H1 (cell line): ENCODE data around the gene IL36RN. TPM values are rescaled to one million over a fixed set of nuclear protein-coding genes. Genes with fewer than 3 reads are reported as not detected.

Experiments
- CTCF ChIA-PET: fragments of 300-600 bp; sonication (Branson Sonifier 250); formaldehyde crosslinking; loops from one replicate; lab custom pipeline; 2021; ENCODE audit not compliant: partially characterized antibody; lab: Charles Lee
- POLR2A ChIA-PET: fragments of 300-600 bp; sonication (Branson Sonifier 250); formaldehyde crosslinking; loops from one replicate; lab custom pipeline; 2021; ENCODE audit warnings: inconsistent platforms; ENCODE audit not compliant: partially characterized antibody; lab: Charles Lee
- DNase-seq, 2 experiments: peaks; one replicate each; pipeline versions ENCODE4 v3.0.0 to v3.0.0-alpha.2; 2010 to 2022; ENCODE audit warnings: low spot score in 2 of 2, low read depth in 1 of 2, mixed read lengths in 1 of 2
- FAIRE-seq: peaks from 2 replicates; lab custom pipeline; 2011; peaks lifted over from hg19 to GRCh38; lab: Jason Lieb, UNC
- H2AFZ ChIP-seq: 2 replicates; pipeline ENCODE4 v1.8.1; 2012; ENCODE audit warnings: low read length, inconsistent platforms
- H2AK5ac ChIP-seq: 2 replicates; pipeline ENCODE4 v1.6.1; 2013; ENCODE audit warnings: low read depth, low read length
- H2BK120ac ChIP-seq: replicated peaks from 2 replicates; pipeline ENCODE3; 2013; ENCODE audit warnings: low read depth, low read length, inconsistent platforms
- H2BK12ac ChIP-seq: 2 replicates; pipeline ENCODE4 v1.6.1; 2013; ENCODE audit warnings: low read depth, low read length
- H2BK15ac ChIP-seq: 2 replicates; pipeline ENCODE4 v1.6.1; 2013; ENCODE audit warnings: low read length
- H2BK20ac ChIP-seq: 2 replicates; pipeline ENCODE4 v1.6.1; 2013; ENCODE audit warnings: low read length
- H2BK5ac ChIP-seq: 2 replicates; pipeline ENCODE4 v1.6.1; 2013; ENCODE audit warnings: low read depth, low read length
- H3K14ac ChIP-seq: 2 replicates; pipeline ENCODE4 v1.6.1; 2013; ENCODE audit warnings: inconsistent platforms; ENCODE audit not compliant: insufficient read length
- H3K18ac ChIP-seq: 2 replicates; pipeline ENCODE4 v1.6.1; 2013; ENCODE audit warnings: low read length; ENCODE audit errors: extremely low read depth
- H3K23ac ChIP-seq: 2 replicates; pipeline ENCODE4 v1.6.1; 2013; ENCODE audit warnings: inconsistent platforms; ENCODE audit not compliant: insufficient read length
- H3K23me2 ChIP-seq: 2 replicates; pipeline ENCODE4 v1.6.1; 2013; ENCODE audit warnings: low read depth, low read length
- H3K27ac ChIP-seq: 2 replicates; pipeline ENCODE4 v1.6.1; 2011; ENCODE audit warnings: low read depth, low read length, inconsistent platforms
- H3K27me3 ChIP-seq, 4 experiments: replicated peaks in 1 of 4; 1 replicate in 1 of 4; 2 replicates in 3 of 4; pipeline versions ENCODE4 v1.6.1 to v1.8.1; 2011 to 2013; ENCODE audit warnings: low read length in 3 of 4, mild to moderate bottlenecking in 3 of 4, inconsistent platforms in 2 of 4, mixed read lengths in 2 of 4, moderate library complexity in 1 of 4; ENCODE audit not compliant: control insufficient read depth in 3 of 4, insufficient read depth in 3 of 4; ENCODE audit errors: extremely low read depth in 1 of 4
- H3K36me3 ChIP-seq, 4 experiments: 2 replicates each; pipeline versions ENCODE4 v1.6.1 to v1.8.1; 2011 to 2013; ENCODE audit warnings: mild to moderate bottlenecking in 4 of 4, low read length in 3 of 4, moderate library complexity in 2 of 4, control low read depth in 1 of 4, inconsistent platforms in 1 of 4; ENCODE audit not compliant: insufficient read depth in 4 of 4, control insufficient read depth in 2 of 4
- H3K4ac ChIP-seq: replicated peaks from 2 replicates; pipeline ENCODE3; 2013; ENCODE audit warnings: low read length, low read depth, mixed read lengths, inconsistent platforms; ENCODE audit not compliant: insufficient read length
- H3K4me1 ChIP-seq, 4 experiments: replicated peaks in 1 of 4; 1 replicate in 1 of 4; 2 replicates in 3 of 4; pipeline versions ENCODE4 v1.6.1 to v1.8.1; 2011 to 2013; ENCODE audit warnings: low read length in 3 of 4, inconsistent platforms in 2 of 4, mixed read lengths in 1 of 4; ENCODE audit not compliant: insufficient read depth in 4 of 4, control insufficient read depth in 3 of 4
- H3K4me2 ChIP-seq, 2 experiments: 2 replicates each; pipeline versions ENCODE4 v1.6.1 to v1.8.1; 2011 to 2013; ENCODE audit warnings: low read depth in 2 of 2, low read length in 2 of 2, control low read depth in 1 of 2, inconsistent platforms in 1 of 2, mild to moderate bottlenecking in 1 of 2; ENCODE audit not compliant: insufficient read depth in 1 of 2
- H3K4me3 ChIP-seq, 4 experiments: fragments of 200-600, 300-600 bp in 1 of 4; sonication (generic), shearing (Covaris generic), sonication (Bioruptor Twin) in 1 of 4; 2 replicates each; pipeline versions ENCODE4 v1.5.1 to v1.8.1; 2011 to 2016; ENCODE audit warnings: low read length in 4 of 4, low read depth in 3 of 4, control low read depth in 2 of 4, inconsistent platforms in 2 of 4, mild to moderate bottlenecking in 2 of 4, mixed read lengths in 1 of 4, moderate library complexity in 1 of 4; ENCODE audit not compliant: insufficient read depth in 2 of 4; ENCODE audit errors: extremely low read depth in 1 of 4
- H3K56ac ChIP-seq: replicated peaks from 2 replicates; pipeline ENCODE3; 2013; ENCODE audit warnings: low read depth, mild to moderate bottlenecking, mixed read lengths, low read length, inconsistent platforms; ENCODE audit not compliant: insufficient read length
- H3K79me1 ChIP-seq: 2 replicates; pipeline ENCODE4 v1.6.1; 2013; ENCODE audit warnings: low read depth, low read length, control low read depth
- H3K79me2 ChIP-seq, 2 experiments: 2 replicates each; pipeline versions ENCODE4 v1.6.1 to v1.8.1; 2012 to 2013; ENCODE audit warnings: low read length in 2 of 2, mild to moderate bottlenecking in 2 of 2, inconsistent platforms in 1 of 2; ENCODE audit not compliant: insufficient read depth in 2 of 2, control insufficient read depth in 1 of 2
- H3K9ac ChIP-seq, 4 experiments: replicated peaks in 1 of 4; 1 replicate in 1 of 4; 2 replicates in 3 of 4; pipeline versions ENCODE4 v1.6.1 to v1.8.1; 2011 to 2013; ENCODE audit warnings: low read depth in 3 of 4, low read length in 3 of 4, control low read depth in 2 of 4, mild to moderate bottlenecking in 2 of 4, moderate library complexity in 2 of 4, inconsistent platforms in 1 of 4; ENCODE audit errors: extremely low read depth in 1 of 4
- H3K9me3 ChIP-seq, 2 experiments: 2 replicates each; pipeline versions ENCODE4 v1.6.1 to v1.8.1; 2012 to 2013; ENCODE audit warnings: mild to moderate bottlenecking in 2 of 2, moderate library complexity in 2 of 2, control low read depth in 1 of 2, inconsistent platforms in 1 of 2, low read depth in 1 of 2, low read length in 1 of 2, mixed read lengths in 1 of 2; ENCODE audit not compliant: insufficient read depth in 2 of 2
- H4K20me1 ChIP-seq, 2 experiments: replicated peaks in 1 of 2; 2 replicates each; pipeline versions ENCODE3 to v1.8.1; 2011 to 2013; ENCODE audit warnings: inconsistent platforms in 2 of 2, low read length in 2 of 2, mild to moderate bottlenecking in 1 of 2; ENCODE audit not compliant: insufficient read depth in 2 of 2, control insufficient read depth in 1 of 2
- H4K5ac ChIP-seq: 2 replicates; pipeline ENCODE4 v1.6.1; 2013; ENCODE audit warnings: low read length, low read depth, mixed read lengths, inconsistent platforms; ENCODE audit not compliant: insufficient read length
- H4K8ac ChIP-seq: 2 replicates; pipeline ENCODE4 v1.8.0; 2013; ENCODE audit warnings: mild to moderate bottlenecking, moderate library complexity, low read length, inconsistent platforms; ENCODE audit not compliant: insufficient read depth; ENCODE audit errors: extremely low read depth
- H4K91ac ChIP-seq: replicated peaks from 2 replicates; pipeline ENCODE3; 2013; ENCODE audit warnings: low read length, mixed read lengths, inconsistent platforms; ENCODE audit not compliant: insufficient read length
- EZH2 ChIP-seq: fragments of 200-600 bp; sonication (generic); IDR thresholded peaks from 2 replicates; pipeline ENCODE4 v1.7.1; 2012; ENCODE audit warnings: low read depth, mild to moderate bottlenecking, moderate library complexity, low read length, inconsistent platforms; ENCODE audit not compliant: severe bottlenecking
- FOSL1 ChIP-seq: IDR thresholded peaks from 2 replicates; pipeline ENCODE4 v1.6.1; 2011; ENCODE audit warnings: mild to moderate bottlenecking, low read depth, low read length, moderate library complexity; ENCODE audit not compliant: insufficient read depth
- GABPA ChIP-seq: IDR thresholded peaks from 2 replicates; pipeline ENCODE4 v1.6.1; 2011; ENCODE audit warnings: mild to moderate bottlenecking, low read length, moderate library complexity, borderline replicate concordance; ENCODE audit not compliant: insufficient read depth
- KDM4A ChIP-seq: IDR thresholded peaks from one replicate; pipeline ENCODE4 v1.7.1; 2012; ENCODE audit warnings: low read depth, mild to moderate bottlenecking, moderate library complexity, low read length, inconsistent platforms; ENCODE audit not compliant: severe bottlenecking
- NRF1 ChIP-seq: IDR thresholded peaks from 2 replicates; pipeline ENCODE4 v1.6.1; 2011; ENCODE audit warnings: mild to moderate bottlenecking, low read depth, low read length, improper control_type of control experiment
- RBBP5 ChIP-seq: IDR thresholded peaks from 2 replicates; pipeline ENCODE4 v1.7.1; 2012; ENCODE audit warnings: low read depth, mild to moderate bottlenecking, inconsistent platforms, low read length, moderate library complexity, borderline replicate concordance
- SIRT6 ChIP-seq: IDR thresholded peaks from one replicate; pipeline ENCODE4 v1.7.1; 2012; ENCODE audit warnings: low read length, inconsistent platforms
- TBP ChIP-seq: IDR thresholded peaks from 2 replicates; pipeline ENCODE4 v1.6.1; 2011; ENCODE audit warnings: low read depth, low read length, improper control_type of control experiment
- WGBS, 2 experiments: shearing (Covaris generic) in 1 of 2; methylation state at CpG; one replicate each; pipeline versions ENCODE4 v1.1.6 to v1.1.7; 2013 to 2015; ENCODE audit warnings: low lambda C conversion rate in 2 of 2, mixed read lengths in 2 of 2, inconsistent platforms in 1 of 2, low coverage in 1 of 2, missing lambda C conversion rate in 1 of 2; ENCODE audit not compliant: insufficient replicate concordance in 2 of 2, insufficient coverage in 1 of 2, insufficient read length in 1 of 2; ENCODE audit errors: extremely low coverage in 1 of 2, missing lambda C conversion rate in 1 of 2; 5-methylcytosine and 5-hydroxymethylcytosine counted together
- polyA plus RNA-seq, 7 experiments: library from polyadenylated mRNA; depleted of rRNA in 3 of 7; stranded (reverse) in 5 of 7; unstranded in 2 of 7; fragments of >200 nt in 5 of 7; fragments of 200-250 nt in 2 of 7; gene quantifications; 1 replicate in 5 of 7; 2 replicates in 1 of 7; 4 replicates in 1 of 7; pipeline versions ENCODE4 v1.2.1 to v1.2.3, GENCODE V29; 2011 to 2013; ENCODE audit warnings: missing spikeins in 2 of 7, mixed read lengths in 2 of 7
- total RNA-seq: library from RNA; stranded (reverse); fragmentation: NEBNext Ultra II Directional; extraction: Animal tissue kit (Norgen Biotek cat#: 25700); gene quantifications from 2 replicates; pipeline ENCODE4 v1.2.1, GENCODE V29; 2021
- TF ChIP-seq, protein P1 (sequence below): IDR thresholded peaks from 2 replicates; pipeline ENCODE4 v1.6.1; 2011; ENCODE audit warnings: low read length, improper control_type of control experiment
- TF ChIP-seq, protein P2 (sequence below): IDR thresholded peaks from 2 replicates; pipeline ENCODE4 v1.6.1; 2012; ENCODE audit warnings: low read length, inconsistent platforms

Gene IL36RN
- total and polyA plus RNA-seq, 2 of the 8 experiments (the other 6 are each of a cell fraction or from before 2014, with no cell fraction given): not detected

GRCh38 chr2:113075030-113075429 is 16.0 kb downstream of the IL36RN start:
- Histone ChIP-seq H4K91ac (no peak overlapping the region), H2BK20ac (no peak overlapping the region), H3K23ac (no peak overlapping the region), H3K27me3 (no peaks in the 10 kb centered on the region), H4K5ac (no peak overlapping the region), H3K4me1 (peaks cover 0 to 2% (median 0%) of the 10 kb centered on the region in 4 experiments; a peak in 1 of 7 replicates), H3K14ac (no peak overlapping the region), H3K79me1 (no peaks in the 10 kb centered on the region), H3K9ac (no peak overlapping the region), H2BK5ac (no peak overlapping the region), H4K8ac (no peak overlapping the region), H3K36me3 (no peaks in the 10 kb centered on the region), H3K56ac (no peak overlapping the region), H2BK15ac (no peak overlapping the region), H2AK5ac (no peak overlapping the region), H3K18ac (no peak overlapping the region), H3K4me2 (no peak overlapping the region), H3K27ac (no peak overlapping the region), H4K20me1 (no peaks in the 10 kb centered on the region), H2BK12ac (no peak overlapping the region), H3K4me3 (no peak overlapping the region), H2BK120ac (no peak overlapping the region), H3K4ac (no peak overlapping the region), H3K23me2 (no peaks in the 10 kb centered on the region), H3K9me3 (no peaks in the 10 kb centered on the region), H2AFZ (no peak overlapping the region), H3K79me2 (no peaks in the 10 kb centered on the region)
- DNase-seq: no peak
- POLR2A ChIA-PET: interaction anchor here (0.6 kb wide), 1 partner anchor 22 kb away, joined by 3 read pairs; the partner anchor contains the start of gene IL36B
- FAIRE-seq: no peak
- 90% methylated on average over 5 of the region's 5 CpGs; no CpG with 5 or more reads in 1 of the 2 experiments for WGBS, 2 experiments
- CTCF ChIA-PET: interaction anchor here (1.3 to 11.0 kb wide), 4 partner anchors 11 to 316 kb away, joined by 4 to 159 read pairs (median 12); no protein-coding TSS in a partner anchor
- TF ChIP-seq RBBP5 (no peak), SIRT6 (no peak), FOSL1 (no peak), EZH2 (no peak), GABPA (no peak), TBP (no peak), NRF1 (no peak), KDM4A (no peak)
- TF ChIP-seq, protein P1, sequence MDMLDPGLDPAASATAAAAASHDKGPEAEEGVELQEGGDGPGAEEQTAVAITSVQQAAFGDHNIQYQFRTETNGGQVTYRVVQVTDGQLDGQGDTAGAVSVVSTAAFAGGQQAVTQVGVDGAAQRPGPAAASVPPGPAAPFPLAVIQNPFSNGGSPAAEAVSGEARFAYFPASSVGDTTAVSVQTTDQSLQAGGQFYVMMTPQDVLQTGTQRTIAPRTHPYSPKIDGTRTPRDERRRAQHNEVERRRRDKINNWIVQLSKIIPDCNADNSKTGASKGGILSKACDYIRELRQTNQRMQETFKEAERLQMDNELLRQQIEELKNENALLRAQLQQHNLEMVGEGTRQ: no peak
- TF ChIP-seq, protein P2, sequence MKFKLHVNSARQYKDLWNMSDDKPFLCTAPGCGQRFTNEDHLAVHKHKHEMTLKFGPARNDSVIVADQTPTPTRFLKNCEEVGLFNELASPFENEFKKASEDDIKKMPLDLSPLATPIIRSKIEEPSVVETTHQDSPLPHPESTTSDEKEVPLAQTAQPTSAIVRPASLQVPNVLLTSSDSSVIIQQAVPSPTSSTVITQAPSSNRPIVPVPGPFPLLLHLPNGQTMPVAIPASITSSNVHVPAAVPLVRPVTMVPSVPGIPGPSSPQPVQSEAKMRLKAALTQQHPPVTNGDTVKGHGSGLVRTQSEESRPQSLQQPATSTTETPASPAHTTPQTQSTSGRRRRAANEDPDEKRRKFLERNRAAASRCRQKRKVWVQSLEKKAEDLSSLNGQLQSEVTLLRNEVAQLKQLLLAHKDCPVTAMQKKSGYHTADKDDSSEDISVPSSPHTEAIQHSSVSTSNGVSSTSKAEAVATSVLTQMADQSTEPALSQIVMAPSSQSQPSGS: no peak
